ENCODE results near the gene MLLT1. TPM values are rescaled to one million over a fixed set of nuclear protein-coding genes. Genes with fewer than 3 reads are reported as not detected.

The MLLT1 gene
- total and polyA plus RNA-seq, 2 donors (not counting 1 experiment from before 2014, with no cell fraction given), result 6.4 to 13.7 TPM

GRCh38 chr19:6246174-6247006, 33.4 kb downstream of the MLLT1 start:
- no peaks in the 10 kb centered on the region for H3K9me3 ChIP-seq (ENCODE audit: control insufficient read depth, insufficient read depth, low read depth, low read length)
- no peak overlapping the region for H2AFZ ChIP-seq (ENCODE audit: low read length)
- no peak overlapping the region for H3K9ac ChIP-seq (ENCODE audit: insufficient read depth, low read length)
- no peak overlapping the region for H3K27ac ChIP-seq (ENCODE audit: insufficient read depth, low read length)
- no peaks in the 10 kb centered on the region for H3K36me3 ChIP-seq (ENCODE audit: control insufficient read depth, insufficient read depth, low read length)
- no peak overlapping the region for H3K4me2 ChIP-seq (ENCODE audit: extremely low read depth, insufficient read depth, low read length)
- no peak for TF ChIP-seq EZH2 (IDR thresholded peaks at IDR 0.05; ENCODE audit: low read length, missing control alignments)
- no peak overlapping the region for H3K4me3 ChIP-seq (replicated peaks in 1 of 4; ENCODE audit: control extremely low read depth in 1 of 4, insufficient read depth in 1 of 4, low read depth in 3 of 4, low read length in 4 of 4)
- no peaks in the 10 kb centered on the region for H3K27me3 ChIP-seq (ENCODE audit: control insufficient read depth, insufficient read depth, low read length)
- H3K79me2 ChIP-seq (ENCODE audit: control insufficient read depth, insufficient read depth, low read length), result peaks cover 60% of the 10 kb centered on the region
- H3K4me1 ChIP-seq (ENCODE audit: control insufficient read depth, extremely low read depth, insufficient read depth, low read length), result peaks cover 11% of the 10 kb centered on the region
- no peaks in the 10 kb centered on the region for H4K20me1 ChIP-seq (ENCODE audit: control insufficient read depth, extremely low read depth, insufficient read depth, low read length)
- no peak for DNase-seq (ENCODE audit: low read depth in 2 of 2)

DNA sequence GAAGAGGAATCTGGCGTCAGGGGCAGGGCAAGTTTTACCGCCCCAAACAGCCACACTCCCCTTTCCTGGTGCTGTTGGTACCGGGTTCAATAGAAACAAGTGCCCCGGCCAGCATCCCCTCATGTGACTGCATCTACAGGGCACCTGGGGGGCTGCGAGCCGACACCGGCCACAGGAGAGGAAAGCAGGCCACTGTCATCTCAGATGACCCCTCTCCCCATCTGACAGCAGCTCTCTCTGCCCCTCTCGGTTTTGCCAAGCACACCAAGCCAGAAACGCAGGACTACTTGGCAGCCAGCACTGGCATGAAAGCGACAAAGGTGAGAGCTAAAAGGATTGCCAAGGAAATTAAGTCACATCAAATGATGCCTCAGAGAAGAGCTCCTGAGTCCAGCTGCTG, 37.1 kb downstream of the MLLT1 start:
- no peaks in the 10 kb centered on the region for H4K20me1 ChIP-seq (ENCODE audit: control insufficient read depth, extremely low read depth, insufficient read depth, low read length)
- no peak overlapping the region for H3K4me2 ChIP-seq (ENCODE audit: extremely low read depth, insufficient read depth, low read length)
- H3K79me2 ChIP-seq (ENCODE audit: control insufficient read depth, insufficient read depth, low read length), result peaks cover 53% of the 10 kb centered on the region
- no peak for DNase-seq (ENCODE audit: low read depth in 2 of 2)
- TF ChIP-seq EZH2 (IDR thresholded peaks at IDR 0.05; ENCODE audit: low read length, missing control alignments), result no peak
- TF ChIP-seq, protein P1, sequence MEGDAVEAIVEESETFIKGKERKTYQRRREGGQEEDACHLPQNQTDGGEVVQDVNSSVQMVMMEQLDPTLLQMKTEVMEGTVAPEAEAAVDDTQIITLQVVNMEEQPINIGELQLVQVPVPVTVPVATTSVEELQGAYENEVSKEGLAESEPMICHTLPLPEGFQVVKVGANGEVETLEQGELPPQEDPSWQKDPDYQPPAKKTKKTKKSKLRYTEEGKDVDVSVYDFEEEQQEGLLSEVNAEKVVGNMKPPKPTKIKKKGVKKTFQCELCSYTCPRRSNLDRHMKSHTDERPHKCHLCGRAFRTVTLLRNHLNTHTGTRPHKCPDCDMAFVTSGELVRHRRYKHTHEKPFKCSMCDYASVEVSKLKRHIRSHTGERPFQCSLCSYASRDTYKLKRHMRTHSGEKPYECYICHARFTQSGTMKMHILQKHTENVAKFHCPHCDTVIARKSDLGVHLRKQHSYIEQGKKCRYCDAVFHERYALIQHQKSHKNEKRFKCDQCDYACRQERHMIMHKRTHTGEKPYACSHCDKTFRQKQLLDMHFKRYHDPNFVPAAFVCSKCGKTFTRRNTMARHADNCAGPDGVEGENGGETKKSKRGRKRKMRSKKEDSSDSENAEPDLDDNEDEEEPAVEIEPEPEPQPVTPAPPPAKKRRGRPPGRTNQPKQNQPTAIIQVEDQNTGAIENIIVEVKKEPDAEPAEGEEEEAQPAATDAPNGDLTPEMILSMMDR (conservative IDR thresholded peaks at IDR 0.05 in 1 of 2, IDR thresholded peaks at IDR 0.05 in 1 of 2; ENCODE audit: low read depth in 1 of 2, low read length in 2 of 2), result no peak
- H2AFZ ChIP-seq (ENCODE audit: low read length), result no peak overlapping the region
- H3K4me3 ChIP-seq (replicated peaks in 1 of 4; ENCODE audit: control extremely low read depth in 1 of 4, insufficient read depth in 1 of 4, low read depth in 3 of 4, low read length in 4 of 4), result no peak overlapping the region
- no peaks in the 10 kb centered on the region for H3K36me3 ChIP-seq (ENCODE audit: control insufficient read depth, insufficient read depth, low read length)
- H3K9me3 ChIP-seq (ENCODE audit: control insufficient read depth, insufficient read depth, low read depth, low read length), result no peaks in the 10 kb centered on the region
- peaks cover 9% of the 10 kb centered on the region for H3K4me1 ChIP-seq (ENCODE audit: control insufficient read depth, extremely low read depth, insufficient read depth, low read length)
- no peaks in the 10 kb centered on the region for H3K27me3 ChIP-seq (ENCODE audit: control insufficient read depth, insufficient read depth, low read length)
- H3K27ac ChIP-seq (ENCODE audit: insufficient read depth, low read length), result no peak overlapping the region
- no peak overlapping the region for H3K9ac ChIP-seq (ENCODE audit: insufficient read depth, low read length)

DNA sequence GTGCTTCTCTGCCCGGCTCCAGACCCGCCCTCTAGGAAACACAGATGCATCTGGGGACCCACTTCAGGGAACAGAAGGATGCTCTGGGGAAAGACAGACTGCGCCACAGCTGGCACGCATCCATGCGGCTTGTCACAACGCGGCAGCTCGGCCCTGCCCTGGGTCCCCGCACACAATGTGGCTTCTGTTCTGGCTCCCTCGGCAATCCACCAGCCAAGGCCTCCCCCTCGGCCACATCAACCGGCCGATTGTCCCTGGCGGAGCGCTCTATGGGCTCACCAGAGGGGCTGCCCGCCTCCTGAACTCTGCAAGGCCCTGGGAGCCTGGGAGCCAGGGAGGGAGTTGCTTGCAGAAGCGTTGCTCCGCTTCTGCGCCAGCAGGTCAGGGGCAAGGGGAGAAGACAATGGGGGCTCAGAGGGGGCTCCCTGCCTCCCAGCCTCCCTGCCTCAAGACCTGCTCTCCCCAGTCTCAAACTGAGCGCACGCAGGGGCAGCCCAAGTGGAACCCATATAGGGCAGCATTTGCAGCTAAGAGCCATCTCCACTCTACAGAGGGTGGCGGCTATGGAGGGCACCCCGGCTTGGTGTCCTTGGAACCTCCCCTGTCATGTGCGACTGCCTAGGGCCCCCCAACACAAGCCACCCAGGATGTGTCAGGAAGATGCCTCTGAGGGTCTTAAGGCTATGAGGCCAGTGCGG, 37.9 kb downstream of the MLLT1 start:
- no peak for DNase-seq (ENCODE audit: low read depth in 2 of 2)
- no peak overlapping the region for H2AFZ ChIP-seq (ENCODE audit: low read length)
- H3K9me3 ChIP-seq (ENCODE audit: control insufficient read depth, insufficient read depth, low read depth, low read length), result no peaks in the 10 kb centered on the region
- H3K36me3 ChIP-seq (ENCODE audit: control insufficient read depth, insufficient read depth, low read length), result peaks cover 2% of the 10 kb centered on the region
- H3K27ac ChIP-seq (ENCODE audit: insufficient read depth, low read length), result no peak overlapping the region
- TF ChIP-seq, protein P1 (conservative IDR thresholded peaks at IDR 0.05 in 1 of 2, IDR thresholded peaks at IDR 0.05 in 1 of 2; ENCODE audit: low read depth in 1 of 2, low read length in 2 of 2), result no peak
- no peak for TF ChIP-seq EZH2 (IDR thresholded peaks at IDR 0.05; ENCODE audit: low read length, missing control alignments)
- peaks cover 53% of the 10 kb centered on the region for H3K79me2 ChIP-seq (ENCODE audit: control insufficient read depth, insufficient read depth, low read length)
- no peak overlapping the region for H3K4me3 ChIP-seq (replicated peaks in 1 of 4; ENCODE audit: control extremely low read depth in 1 of 4, insufficient read depth in 1 of 4, low read depth in 3 of 4, low read length in 4 of 4)
- H3K27me3 ChIP-seq (ENCODE audit: control insufficient read depth, insufficient read depth, low read length), result no peaks in the 10 kb centered on the region
- no peaks in the 10 kb centered on the region for H4K20me1 ChIP-seq (ENCODE audit: control insufficient read depth, extremely low read depth, insufficient read depth, low read length)
- no peak overlapping the region for H3K9ac ChIP-seq (ENCODE audit: insufficient read depth, low read length)
- H3K4me1 ChIP-seq (ENCODE audit: control insufficient read depth, extremely low read depth, insufficient read depth, low read length), result peaks cover 9% of the 10 kb centered on the region
- H3K4me2 ChIP-seq (ENCODE audit: extremely low read depth, insufficient read depth, low read length), result no peak overlapping the region

Data from fibroblast of lung (primary cell).